ACC112 (cell line): ENCODE results near the gene FBXL13.
"Not testable (repeated sequence)": the region's sequence is repeated elsewhere in the genome, so short reads cannot be mapped to it uniquely, and the experiment has no call there.

ENCODE experiments used
- H2AFZ ChIP-seq: fragments of 200-600 bp; sonication (generic); one replicate; pipeline ENCODE4 v1.6.0; 2017; ENCODE audit warnings: antibody characterized with exemption, low read length; ENCODE audit not compliant: unreplicated experiment
- H3K27ac ChIP-seq: fragments of 200-600 bp; sonication (generic); 2 replicates; pipeline ENCODE4 v1.5.1; 2014; ENCODE audit warnings: low read depth, mild to moderate bottlenecking, antibody characterized with exemption, low read length, moderate library complexity
- H3K27me3 ChIP-seq: fragments of 200-600 bp; sonication (generic); 2 replicates; pipeline ENCODE4 v1.6.1; 2014; ENCODE audit warnings: mild to moderate bottlenecking, antibody characterized with exemption, low read length, moderate library complexity, mixed read lengths; ENCODE audit not compliant: insufficient read depth
- H3K36me3 ChIP-seq: fragments of 200-600 bp; sonication (generic); 2 replicates; pipeline ENCODE4 v1.6.1; 2016; ENCODE audit warnings: mild to moderate bottlenecking, antibody characterized with exemption, low read length, moderate library complexity, mixed read lengths; ENCODE audit not compliant: insufficient read depth
- H3K4me1 ChIP-seq: fragments of 200-600 bp; sonication (generic); one replicate; pipeline ENCODE4 v1.6.1; 2016; ENCODE audit warnings: low read length, mixed read lengths; ENCODE audit not compliant: insufficient read depth, unreplicated experiment, control insufficient read depth
- H3K4me3 ChIP-seq: fragments of 200-600 bp; sonication (generic); 2 replicates; pipeline ENCODE4 v1.5.1; 2014; ENCODE audit warnings: mild to moderate bottlenecking, low read depth, low read length
- H3K79me2 ChIP-seq: fragments of 200-600 bp; sonication (generic); one replicate; pipeline ENCODE4 v1.6.0; 2016; ENCODE audit warnings: low read length; ENCODE audit not compliant: control insufficient read depth, unreplicated experiment, insufficient read depth

Gene FBXL13

DNA sequence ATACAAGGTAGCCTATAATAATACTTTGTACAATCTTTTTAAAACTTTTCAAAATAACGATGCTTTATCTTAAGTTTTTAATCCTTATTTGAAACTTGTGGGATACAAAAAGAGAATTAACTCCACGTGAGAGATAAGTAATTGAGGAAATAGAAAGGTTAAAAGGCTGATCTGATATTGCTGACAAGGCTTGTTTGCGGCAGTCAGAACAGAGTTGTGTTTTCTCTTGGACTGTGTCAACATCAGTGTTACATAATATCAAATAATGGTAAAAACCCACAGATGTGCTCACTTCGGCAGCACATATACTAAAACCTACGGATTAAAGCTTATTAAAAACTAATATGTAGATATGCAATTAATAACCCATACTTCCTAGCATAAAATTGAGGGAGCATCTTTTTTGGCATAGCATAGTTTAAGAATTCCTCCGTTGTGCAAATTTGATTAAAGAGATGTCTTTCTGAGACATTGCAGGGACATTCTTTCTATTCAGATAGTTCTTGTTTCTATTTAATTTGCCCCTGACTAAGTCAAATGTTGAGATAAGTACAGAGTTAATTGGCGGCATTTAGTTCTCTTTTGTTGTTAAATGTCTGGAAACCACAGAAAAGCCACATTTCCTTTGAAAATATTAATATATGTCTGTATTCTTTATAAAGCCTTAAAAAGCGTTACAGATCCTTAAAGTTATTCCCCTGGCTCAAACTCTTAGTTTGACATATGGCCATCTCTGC is 262.5 kb downstream of the FBXL13 start:
- Histone ChIP-seq H3K27ac (no peak overlapping the region), H3K79me2 (no peaks in the 10 kb centered on the region), H3K27me3 (no peaks in the 10 kb centered on the region), H3K4me1 (peaks cover 16% of the 10 kb centered on the region), H2AFZ (no peak overlapping the region), H3K36me3 (no peaks in the 10 kb centered on the region), H3K4me3 (no peak overlapping the region)

DNA sequence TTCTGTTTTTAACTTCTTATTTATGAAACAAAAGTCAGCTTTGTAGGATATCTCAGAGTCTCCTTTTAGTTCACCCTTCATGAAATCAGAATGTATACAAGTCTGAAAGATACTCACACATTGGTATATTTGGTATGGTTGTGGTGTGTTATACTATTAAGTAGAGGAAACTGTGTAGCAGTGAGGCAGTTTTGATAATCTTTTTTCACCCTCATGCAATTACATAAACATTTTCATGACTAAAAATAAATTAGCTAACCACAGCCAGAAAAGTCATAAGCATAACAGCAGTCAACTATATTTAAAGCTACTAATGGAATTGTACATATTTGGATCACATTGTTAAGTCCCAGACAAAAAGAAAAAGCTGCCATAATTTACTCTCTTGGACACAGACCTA is 263.7 kb downstream of the FBXL13 start:
- H3K4me1 ChIP-seq: peaks cover 16% of the 10 kb centered on the region
- no peaks in the 10 kb centered on the region for H3K36me3 ChIP-seq
- no peak overlapping the region for H3K27ac ChIP-seq
- H3K27me3 ChIP-seq: no peaks in the 10 kb centered on the region
- H3K79me2 ChIP-seq: no peaks in the 10 kb centered on the region
- H3K4me3 ChIP-seq: no peak overlapping the region
- no peak overlapping the region for H2AFZ ChIP-seq

DNA sequence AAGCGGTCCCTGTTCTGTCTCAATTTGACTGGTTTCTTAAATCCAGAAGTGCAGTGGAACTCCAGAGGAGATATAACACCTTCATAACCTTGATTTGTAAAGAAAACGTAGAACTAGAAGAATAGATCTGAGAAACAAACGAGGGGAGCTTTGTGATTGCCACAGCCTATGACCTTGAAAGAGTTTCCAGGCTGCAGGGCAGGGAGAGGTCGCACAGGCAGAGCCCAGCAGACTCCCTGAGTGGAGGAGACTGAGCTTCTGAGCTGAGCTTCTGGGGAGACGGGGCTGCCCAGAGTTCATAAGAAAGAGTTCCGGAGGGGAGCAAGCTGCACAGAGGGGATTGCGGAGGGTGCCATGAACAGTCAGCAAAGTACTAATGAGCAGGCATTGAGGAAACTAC is 268.0 kb downstream of the FBXL13 start:
- no peak overlapping the region for H3K4me3 ChIP-seq
- H3K36me3 ChIP-seq: no peaks in the 10 kb centered on the region
- no peaks in the 10 kb centered on the region for H3K4me1 ChIP-seq
- no peaks in the 10 kb centered on the region for H3K27me3 ChIP-seq
- no peak overlapping the region for H2AFZ ChIP-seq
- H3K79me2 ChIP-seq: no peaks in the 10 kb centered on the region
- no peak overlapping the region for H3K27ac ChIP-seq

DNA sequence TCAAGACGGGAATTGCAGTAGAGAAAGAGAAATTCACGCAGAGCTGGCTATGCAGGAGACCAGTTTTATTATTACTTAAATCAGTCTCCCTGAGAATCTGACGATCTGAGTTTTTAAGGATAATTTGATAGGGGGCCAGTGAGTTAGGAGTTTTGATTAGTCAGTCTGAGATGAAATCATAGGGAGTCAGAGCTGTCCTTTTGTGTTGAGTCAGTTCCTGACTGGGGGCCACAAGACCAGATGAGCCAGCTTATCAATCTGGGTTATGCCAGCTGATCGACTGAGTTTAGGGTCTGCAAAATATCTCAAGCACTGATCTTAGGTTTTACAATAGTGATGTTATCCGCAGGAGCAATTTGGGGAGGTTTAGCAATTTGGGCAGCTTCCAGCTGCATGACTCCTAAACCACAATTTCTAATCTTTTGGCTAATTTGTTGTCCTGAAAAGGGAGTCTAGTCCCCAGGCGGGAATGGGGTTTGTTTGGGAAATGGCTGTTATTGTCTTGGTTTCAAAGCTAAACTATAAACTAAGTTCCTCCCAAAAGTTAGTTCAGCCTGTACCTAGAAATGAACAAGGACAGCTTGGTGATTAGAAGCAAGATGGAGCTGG is 278.5 kb downstream of the FBXL13 start:
- peak overlapping the region; percentile 59; the same call in 1 of the 2 replicates for H3K27ac ChIP-seq
- H3K4me3 ChIP-seq, H3K4me1 ChIP-seq, H3K36me3 ChIP-seq, H3K27me3 ChIP-seq, H3K79me2 ChIP-seq, H2AFZ ChIP-seq: not testable (repeated sequence)

DNA sequence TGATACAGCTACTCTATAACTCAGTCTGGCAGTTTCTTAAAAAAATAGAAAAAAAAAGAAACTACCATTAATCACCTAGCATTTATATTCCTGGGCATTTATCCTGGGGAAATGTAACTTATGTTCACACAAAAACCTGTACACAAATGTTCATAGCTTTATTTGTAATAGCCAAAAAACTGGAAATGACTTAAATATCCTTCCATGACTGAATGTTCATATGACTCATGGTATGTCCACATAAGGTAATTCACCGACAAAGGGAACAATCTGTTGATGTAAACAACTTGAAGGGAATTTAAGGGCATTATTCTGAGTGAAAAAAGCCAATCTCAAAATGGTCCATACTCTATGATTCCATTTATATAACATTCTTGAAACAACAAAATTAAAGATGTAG is 280.0 kb downstream of the FBXL13 start:
- not testable (repeated sequence) for H3K79me2 ChIP-seq, H3K4me3 ChIP-seq, H3K27me3 ChIP-seq, H3K4me1 ChIP-seq, H3K36me3 ChIP-seq, H3K27ac ChIP-seq, H2AFZ ChIP-seq

DNA sequence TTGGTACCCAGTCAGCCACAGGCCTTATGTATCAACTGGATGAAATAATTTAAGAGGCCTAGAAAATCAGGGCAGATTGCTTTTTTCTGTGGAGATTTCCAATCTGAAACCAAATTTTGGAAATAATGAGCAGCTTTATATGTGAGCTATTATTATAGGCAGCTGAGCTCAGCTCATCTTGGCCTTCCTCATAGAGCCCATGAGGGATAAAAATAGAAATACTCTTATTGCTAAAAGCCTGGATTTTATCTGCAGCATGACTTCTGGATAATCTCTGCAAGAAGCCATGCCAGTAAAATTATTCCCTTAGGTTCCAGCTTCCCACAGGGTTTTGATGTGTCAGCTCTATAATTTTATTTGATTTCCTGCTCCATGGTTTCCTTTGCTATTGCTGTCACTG is 282.8 kb downstream of the FBXL13 start:
- H3K79me2 ChIP-seq, H3K27me3 ChIP-seq, H3K36me3 ChIP-seq, H2AFZ ChIP-seq, H3K4me3 ChIP-seq, H3K4me1 ChIP-seq, H3K27ac ChIP-seq: not testable (repeated sequence)

DNA sequence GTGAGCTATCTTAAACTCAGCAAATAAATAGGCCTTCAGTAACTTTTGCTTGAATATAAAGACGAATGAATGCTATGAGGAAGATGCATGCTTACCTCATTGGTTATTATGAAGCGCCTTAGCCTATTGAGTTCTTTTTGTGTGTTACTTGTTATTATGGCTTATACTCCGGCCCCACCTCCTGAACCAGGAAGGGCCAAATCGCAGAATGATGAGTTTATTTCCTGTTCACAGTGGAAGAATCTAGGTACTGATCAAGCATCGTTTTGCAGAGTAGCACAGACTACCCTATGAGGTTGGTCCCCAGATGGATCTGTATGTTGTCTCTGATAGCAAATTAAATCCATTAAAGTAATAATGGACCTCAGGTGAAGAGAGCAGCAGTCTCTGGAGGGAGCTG is 283.2 kb downstream of the FBXL13 start:
- not testable (repeated sequence) for H3K36me3 ChIP-seq, H3K4me1 ChIP-seq, H3K27me3 ChIP-seq, H3K79me2 ChIP-seq, H3K4me3 ChIP-seq, H3K27ac ChIP-seq, H2AFZ ChIP-seq

DNA sequence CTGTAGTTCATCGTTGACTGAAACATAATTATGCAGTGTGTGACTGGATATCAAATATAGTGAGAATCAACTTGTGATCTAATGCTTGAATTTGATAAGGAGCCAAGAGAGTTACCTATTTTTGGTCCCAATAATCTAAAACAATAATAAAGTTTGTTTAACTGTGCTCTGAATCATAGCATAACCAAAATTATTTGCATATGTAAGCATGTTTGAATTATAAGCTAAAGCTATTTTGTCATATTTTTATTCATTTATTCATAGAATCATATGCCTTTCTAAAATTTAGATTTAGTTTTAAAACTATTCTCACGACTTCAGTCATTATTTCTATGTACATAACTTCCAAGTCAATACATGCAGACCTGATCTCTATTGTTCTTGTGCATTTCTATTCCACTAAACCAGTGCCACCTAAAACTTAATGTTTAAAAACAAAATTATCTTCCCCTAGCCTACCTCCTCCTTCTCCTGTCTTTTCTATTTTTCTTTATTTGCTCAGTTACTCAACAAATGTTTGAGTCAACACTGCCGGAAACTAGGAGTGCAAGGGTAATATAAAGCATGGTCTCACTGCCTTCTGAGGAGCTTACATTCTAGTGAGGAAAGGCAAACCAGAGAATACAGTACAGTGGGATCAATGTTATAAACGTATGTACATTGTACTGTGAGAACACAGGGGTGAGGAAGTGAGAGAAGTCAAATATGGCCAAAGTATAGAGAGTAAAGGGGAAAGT is 284.1 kb downstream of the FBXL13 start:
- H3K36me3 ChIP-seq, H2AFZ ChIP-seq, H3K79me2 ChIP-seq, H3K27ac ChIP-seq, H3K27me3 ChIP-seq, H3K4me3 ChIP-seq, H3K4me1 ChIP-seq: not testable (repeated sequence)

DNA sequence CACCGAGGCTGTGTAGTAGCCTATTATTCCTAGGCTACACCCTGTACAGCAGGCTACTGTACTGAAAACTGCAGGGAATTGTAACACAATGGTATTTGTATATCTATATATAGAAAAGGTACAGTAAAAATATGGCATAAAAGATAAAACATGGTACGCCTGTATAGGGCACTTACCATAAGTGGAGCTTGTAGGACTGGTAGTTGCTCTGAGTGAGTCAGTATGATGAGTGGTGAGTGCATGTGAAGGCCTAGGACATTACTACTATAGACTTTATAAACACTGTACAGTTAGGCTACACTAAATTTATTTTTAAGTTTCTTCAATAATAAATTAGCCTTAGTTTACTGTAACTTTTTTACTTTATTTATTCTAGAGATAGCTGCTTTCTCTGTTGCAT is 285.8 kb downstream of the FBXL13 start:
- H3K27me3 ChIP-seq, H2AFZ ChIP-seq, H3K79me2 ChIP-seq, H3K4me1 ChIP-seq, H3K27ac ChIP-seq, H3K36me3 ChIP-seq, H3K4me3 ChIP-seq: not testable (repeated sequence)

DNA sequence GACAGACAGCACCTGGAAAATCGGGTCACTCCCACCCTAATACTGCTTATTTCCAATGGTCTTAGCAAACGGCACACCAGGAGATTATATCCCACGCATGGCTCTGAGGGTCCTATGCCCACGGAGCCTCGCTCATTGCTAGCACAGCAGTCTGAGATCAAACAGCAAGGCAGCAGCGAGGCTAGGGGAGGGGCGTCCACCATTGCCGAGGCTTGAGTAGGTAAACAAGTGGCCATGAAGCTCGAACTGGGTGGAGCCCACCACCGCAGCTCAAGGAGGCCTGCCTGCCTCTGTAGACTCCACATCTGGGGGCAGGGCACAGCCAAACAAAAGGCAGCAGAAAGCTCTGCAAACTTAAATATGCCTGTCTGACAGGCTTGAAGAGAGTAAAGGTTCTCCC is 293.7 kb downstream of the FBXL13 start:
- H3K4me3 ChIP-seq, H3K27ac ChIP-seq, H3K79me2 ChIP-seq, H2AFZ ChIP-seq, H3K36me3 ChIP-seq, H3K27me3 ChIP-seq, H3K4me1 ChIP-seq: not testable (repeated sequence)

DNA sequence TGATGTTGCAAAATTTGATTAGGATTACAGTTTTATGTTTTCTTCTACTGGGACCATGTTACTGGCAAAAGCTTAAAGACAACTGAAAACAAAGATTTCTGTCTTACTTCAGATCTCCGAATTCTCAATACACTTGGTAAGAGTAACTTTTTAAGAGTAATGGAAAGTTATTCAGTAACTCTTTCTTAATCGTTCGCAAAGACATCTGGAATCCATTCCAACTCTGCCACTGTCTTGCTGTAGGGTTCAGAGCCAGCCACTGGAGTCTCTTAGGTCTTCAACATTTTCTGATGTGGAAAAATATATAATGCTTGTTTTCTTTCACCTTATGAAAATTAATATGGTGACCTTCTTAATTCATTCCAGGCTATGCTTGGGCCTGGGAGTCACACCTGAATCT is 295.9 kb downstream of the FBXL13 start:
- not testable (repeated sequence) for H3K4me3 ChIP-seq, H3K27ac ChIP-seq, H2AFZ ChIP-seq, H3K79me2 ChIP-seq, H3K36me3 ChIP-seq, H3K4me1 ChIP-seq, H3K27me3 ChIP-seq
